GM23338 (cell line): ENCODE results near the gene THBS1. TPM values are rescaled to one million over a fixed set of nuclear protein-coding genes. Genes with fewer than 3 reads are reported as not detected.

ENCODE experiments used
- ATAC-seq: fragments of 200-7000 bp; cut with Tn5 transposase; 3 replicates; pipeline ENCODE4 v1.9.1; 2020
- DNase-seq: peaks from one replicate; pipeline ENCODE4 v3.0.0-alpha.2; 2015; ENCODE audit warnings: low spot score
- H2AFZ ChIP-seq: fragments of 200-600 bp; sonication (generic); 2 replicates; pipeline ENCODE4 v1.8.0; 2016; ENCODE audit warnings: antibody characterized with exemption, mild to moderate bottlenecking, moderate library complexity
- H3F3A ChIP-seq: fragments of 200-600 bp; sonication (generic); replicated peaks from 2 replicates; pipeline ENCODE4 v1.8.0; 2017; ENCODE audit warnings: antibody characterized with exemption, mixed run types, low read depth
- H3K27ac ChIP-seq: fragments of 200-600 bp; sonication (generic); 2 replicates; pipeline ENCODE4 v1.6.1; 2016; ENCODE audit warnings: low read depth
- H3K27me3 ChIP-seq: fragments of 200-600 bp; sonication (generic); 2 replicates; pipeline ENCODE4 v1.8.0; 2016; ENCODE audit warnings: mild to moderate bottlenecking, mixed run types, moderate library complexity; ENCODE audit not compliant: insufficient read depth
- H3K36me3 ChIP-seq: fragments of 200-600 bp; sonication (generic); 2 replicates; pipeline ENCODE4 v1.8.0; 2016; ENCODE audit warnings: mild to moderate bottlenecking; ENCODE audit not compliant: insufficient read depth
- H3K4me1 ChIP-seq: fragments of 200-600 bp; sonication (generic); 2 replicates; pipeline ENCODE4 v1.8.0; 2016; ENCODE audit warnings: mild to moderate bottlenecking, moderate library complexity; ENCODE audit not compliant: insufficient read depth
- H3K4me2 ChIP-seq: fragments of 200-600 bp; sonication (generic); 2 replicates; pipeline ENCODE4 v1.7.1; 2017; ENCODE audit warnings: mixed run types
- H3K4me3 ChIP-seq: fragments of 200-600 bp; sonication (generic); 2 replicates; pipeline ENCODE4 v1.6.1; 2016; ENCODE audit warnings: mixed run types
- H3K79me2 ChIP-seq: fragments of 200-600 bp; sonication (generic); replicated peaks from 2 replicates; pipeline ENCODE4 v1.8.0; 2017; ENCODE audit warnings: mild to moderate bottlenecking; ENCODE audit not compliant: insufficient read depth
- H3K9me2 ChIP-seq: fragments of 200-600 bp; sonication (generic); 2 replicates; pipeline ENCODE4 v1.8.0; 2017; ENCODE audit not compliant: insufficient read depth
- H4K20me1 ChIP-seq: fragments of 200-600 bp; sonication (generic); replicated peaks from 2 replicates; pipeline ENCODE4 v1.8.0; 2017; ENCODE audit warnings: mild to moderate bottlenecking; ENCODE audit not compliant: insufficient read depth
- H3K27ac Mint-ChIP-seq: 2 replicates; pipeline ENCODE4 v1.8.0; 2020; ENCODE audit warnings: inconsistent platforms, mild to moderate bottlenecking, moderate library complexity, mixed read lengths
- H3K27me3 Mint-ChIP-seq: 3 replicates; pipeline ENCODE4 v1.8.0; 2022; ENCODE audit warnings: low read depth, mild to moderate bottlenecking, moderate library complexity, mixed read lengths, inconsistent platforms; ENCODE audit not compliant: insufficient read depth, poor library complexity
- H3K36me3 Mint-ChIP-seq: 3 replicates; pipeline ENCODE4 v1.8.0; 2021; ENCODE audit warnings: low read depth, mild to moderate bottlenecking, inconsistent platforms, moderate library complexity, mixed read lengths
- H3K4me1 Mint-ChIP-seq: 3 replicates; pipeline ENCODE4 v1.8.0; 2020; ENCODE audit warnings: mild to moderate bottlenecking, inconsistent platforms, mixed read lengths
- H3K4me3 Mint-ChIP-seq: 3 replicates; pipeline ENCODE4 v1.8.0; 2021; ENCODE audit warnings: moderate library complexity, mild to moderate bottlenecking, inconsistent platforms, mixed read lengths
- H3K9me3 Mint-ChIP-seq: 3 replicates; pipeline ENCODE4 v1.8.0; 2020; ENCODE audit warnings: moderate library complexity, mild to moderate bottlenecking, inconsistent platforms, mixed read lengths
- CREB1 ChIP-seq: fragments of 250-450 bp; sonication (Bioruptor Pico); IDR thresholded peaks from 2 replicates; pipeline ENCODE4 v1.5.0; 2020; ENCODE audit warnings: low read depth, mild to moderate bottlenecking, moderate library complexity
- CTCF ChIP-seq, 2 experiments: fragments of 200-600 bp in 1 of 2; sonication (generic) in 1 of 2; conservative IDR thresholded peaks; 2 replicates each; pipeline versions ENCODE4 v1.5.1 to v1.6.1; 2016 to 2017; ENCODE audit warnings: antibody characterized with exemption in 2 of 2, low read depth in 2 of 2, mild to moderate bottlenecking in 2 of 2, moderate library complexity in 1 of 2
- JUNB ChIP-seq: IDR thresholded peaks from one replicate; pipeline ENCODE4 v1.6.1; 2016; ENCODE audit warnings: antibody characterized with exemption; ENCODE audit not compliant: unreplicated experiment
- NANOG ChIP-seq: IDR thresholded peaks from 2 replicates; pipeline ENCODE4 v1.6.1; 2016; ENCODE audit warnings: antibody characterized with exemption, borderline replicate concordance
- POLR2AphosphoS5 ChIP-seq: IDR thresholded peaks from 2 replicates; pipeline ENCODE4 v1.6.1; 2016; ENCODE audit warnings: antibody characterized with exemption, low read depth
- STAT1 ChIP-seq: IDR thresholded peaks from one replicate; pipeline ENCODE4 v1.6.1; 2016; ENCODE audit warnings: antibody characterized with exemption; ENCODE audit not compliant: unreplicated experiment
- ZNF114 ChIP-seq: fragments of 250-450 bp; sonication (Bioruptor Pico); IDR thresholded peaks from 2 replicates; pipeline ENCODE4 v1.5.0; 2020; ENCODE audit warnings: mild to moderate bottlenecking, moderate library complexity
- ZNF331 ChIP-seq: fragments of 250-450 bp; sonication (Bioruptor Pico); IDR thresholded peaks from 2 replicates; pipeline ENCODE4 v1.5.0; 2020; ENCODE audit warnings: low read depth, mild to moderate bottlenecking, moderate library complexity
- ZNF462 ChIP-seq: fragments of 250-450 bp; sonication (Bioruptor Pico); IDR thresholded peaks from 2 replicates; pipeline ENCODE4 v1.5.0; 2020; ENCODE audit warnings: mild to moderate bottlenecking, moderate library complexity
- polyA plus RNA-seq: library from polyadenylated mRNA; unstranded; fragments of >200 nt; fragmentation: Nextera tagmentation; extraction: Ambion mirVana; gene quantifications from 2 replicates; pipeline ENCODE4 v1.2.1, GENCODE V29; 2016
- total RNA-seq: library from RNA; depleted of rRNA; stranded (reverse); fragments of >200 nt; shearing (Covaris generic); gene quantifications from 2 replicates; pipeline ENCODE4 v1.2.3, GENCODE V29; 2014

Gene THBS1
- total and polyA plus RNA-seq, 2 experiments from 2014 or later: 21.7 to 81.9 TPM

GRCh38 chr15:39622660-39623516, 42.0 kb downstream of the THBS1 start:
- ATAC-seq (no peak), DNase-seq (no peak)
- Histone ChIP-seq H2AFZ (no peak overlapping the region), H3F3A (no peaks in the 10 kb centered on the region), H3K4me2 (no peak overlapping the region), H3K79me2 (no peaks in the 10 kb centered on the region), H3K9me2 (0 out of 2 replicates have a peak, but pooled peaks cover 5% of the 10 kb centered on the region), H3K27me3 (no peaks in the 10 kb centered on the region), H3K4me3 (no peak overlapping the region), H3K36me3 (no peaks in the 10 kb centered on the region), H4K20me1 (no peaks in the 10 kb centered on the region), H3K4me1 (no peaks in the 10 kb centered on the region), H3K27ac (no peak overlapping the region)
- Mint-ChIP-seq H3K4me3 (no peak overlapping the region), H3K9me3 (no peaks in the 10 kb centered on the region), H3K27me3 (peaks cover 5% of the 10 kb centered on the region), H3K4me1 (no peaks in the 10 kb centered on the region), H3K36me3 (no peaks in the 10 kb centered on the region), H3K27ac (no peak overlapping the region)
- TF ChIP-seq STAT1: no peak
- no peak for TF ChIP-seq ZNF331
- no peak for TF ChIP-seq POLR2AphosphoS5
- no peak for TF ChIP-seq ZNF462 (CRISPR knock-in tag)

- ATAC-seq: no peak
- H3K27ac Mint-ChIP-seq: no peak overlapping the region
- Histone ChIP-seq H3K36me3 (no peaks in the 10 kb centered on the region), H3K4me3 (no peak overlapping the region), H3F3A (no peaks in the 10 kb centered on the region), H2AFZ (no peak overlapping the region), H3K27ac (no peak overlapping the region), H3K27me3 (no peaks in the 10 kb centered on the region), H3K4me1 (no peaks in the 10 kb centered on the region), H3K4me2 (no peak overlapping the region), H3K79me2 (no peaks in the 10 kb centered on the region), H3K9me2 (0 out of 2 replicates have a peak, but pooled peaks cover 5% of the 10 kb centered on the region), H4K20me1 (no peaks in the 10 kb centered on the region)
- no peak overlapping the region for H3K4me3 Mint-ChIP-seq
- no peaks in the 10 kb centered on the region for H3K4me1 Mint-ChIP-seq
- H3K9me3 Mint-ChIP-seq: no peaks in the 10 kb centered on the region
- H3K27me3 Mint-ChIP-seq: peaks cover 5% of the 10 kb centered on the region
- TF ChIP-seq ZNF114 (CRISPR knock-in tag): no peak
- no peak for TF ChIP-seq CTCF (conservative IDR thresholded peaks at IDR 0.05; ENCODE audit: low read depth in 2 of 2)
- no peak for TF ChIP-seq JUNB
- no peak for TF ChIP-seq CREB1
- no peak for TF ChIP-seq STAT1
- no peak for TF ChIP-seq ZNF331
- no peak for TF ChIP-seq NANOG
- no peaks in the 10 kb centered on the region for H3K36me3 Mint-ChIP-seq
- no peak for DNase-seq
Observed at GRCh38 chr15:39623529-39623931, 42.7 kb downstream of the THBS1 start.
